ENCODE measurements around the gene BACH2. TPM values are rescaled to one million over a fixed set of nuclear protein-coding genes. Genes with fewer than 3 reads are reported as not detected.

The BACH2 gene
- total and polyA plus RNA-seq, 10 of the 15 experiments (the other 5 are each of a cell fraction or from before 2014, with no cell fraction given): 0.03 to 0.28 (median 0.04) TPM; not detected in 3

- H3K4me1 ChIP-seq (ENCODE audit: control insufficient read depth, insufficient read depth, low read length): no peaks in the 10 kb centered on the region
- ChIA-PET CTCF (no interaction called here), SMC1A (ENCODE audit: uncharacterized antibody, unreplicated experiment) (no interaction called here), POLR2A (no interaction called here), RAD21 (ENCODE audit: unreplicated experiment) (no interaction called here)
- FAIRE-seq: no peak
- no peak overlapping the region for H3K27ac ChIP-seq (ENCODE audit: control insufficient read depth, insufficient read depth)
- H4K20me1 ChIP-seq (ENCODE audit: control insufficient read depth, insufficient read depth): no peaks in the 10 kb centered on the region
- no peak overlapping the region for H3K4me3 ChIP-seq
- H3K36me3 ChIP-seq (ENCODE audit: control insufficient read depth in 2 of 2, insufficient read depth in 2 of 2, low read length in 1 of 2): no peaks in the 10 kb centered on the region
- no peaks in the 10 kb centered on the region for H3K9me3 ChIP-seq (replicated peaks; ENCODE audit: control insufficient read depth, insufficient read depth, low read length)
- TF ChIP-seq ZNF384 (IDR thresholded peaks at IDR 0.05; ENCODE audit: borderline replicate concordance, low read depth, low read length) (no peak), MEF2A (IDR thresholded peaks at IDR 0.05; ENCODE audit: insufficient read depth, low read depth, low read length) (no peak), EGR1 (IDR thresholded peaks at IDR 0.05; ENCODE audit: borderline replicate concordance in 1 of 2, low read depth in 2 of 2, low read length in 2 of 2) (no peak), FOXM1 (IDR thresholded peaks at IDR 0.05; ENCODE audit: low read depth, low read length) (no peak), ETV6 (conservative IDR thresholded peaks at IDR 0.05 in 1 of 2, IDR thresholded peaks at IDR 0.05 in 1 of 2; ENCODE audit: borderline replicate concordance in 1 of 2, low read depth in 1 of 2) (no peak), ATF2 (IDR thresholded peaks at IDR 0.05; ENCODE audit: low read length) (no peak), NR2C2 (IDR thresholded peaks at IDR 0.05; ENCODE audit: borderline replicate concordance, control insufficient read depth, insufficient read length, low read depth) (no peak), NFXL1 (IDR thresholded peaks at IDR 0.05; ENCODE audit: borderline replicate concordance) (no peak), MTA2 (IDR thresholded peaks at IDR 0.05; ENCODE audit: low read depth) (no peak), MLLT1 (IDR thresholded peaks at IDR 0.05) (no peak), ZNF207 (IDR thresholded peaks at IDR 0.05; ENCODE audit: borderline replicate concordance) (no peak), SMAD5 (IDR thresholded peaks at IDR 0.05; ENCODE audit: low read depth) (no peak), BMI1 (IDR thresholded peaks at IDR 0.05; ENCODE audit: borderline replicate concordance) (no peak), SRF (IDR thresholded peaks at IDR 0.05; ENCODE audit: low read depth in 2 of 2, low read length in 2 of 2) (no peak), SKIL (IDR thresholded peaks at IDR 0.05; ENCODE audit: low read depth, poor library complexity, severe bottlenecking) (no peak), ZNF24 (IDR thresholded peaks at IDR 0.05) (no peak)
- no peak for ATAC-seq
- in situ Hi-C loops (cut with MboI): no loop called here
- H3K27me3 ChIP-seq (replicated peaks in 1 of 2; ENCODE audit: control insufficient read depth in 2 of 2, insufficient read depth in 2 of 2, low read length in 1 of 2): peaks cover 0 to 4% of the 10 kb centered on the region in 2 experiments; a peak in 3 of 4 replicates
- no TSS peak for BruUV-seq (replicated peaks)
- DNase-seq (ENCODE audit: low read depth, low spot score): no peak
- no peak overlapping the region for H3K9ac ChIP-seq (ENCODE audit: control insufficient read depth, insufficient read depth, low read length)
- H2AFZ ChIP-seq (ENCODE audit: control insufficient read depth, low read depth, low read length): no peak overlapping the region
- intact Hi-C loops (cut with micrococcal nuclease; ENCODE audit: unreplicated experiment): no loop called here
- no peak overlapping the region for H3K4me2 ChIP-seq (ENCODE audit: control insufficient read depth, insufficient read depth)
- 73% methylated on average over 7 of the region's 7 CpGs for WGBS (ENCODE audit: insufficient coverage, insufficient replicate concordance, low lambda C conversion rate, missing lambda C conversion rate)
- H3K79me2 ChIP-seq (ENCODE audit: control insufficient read depth, insufficient read depth, low read length): no peaks in the 10 kb centered on the region
Observed at GRCh38 chr6:90127595-90127994, 169.0 kb downstream of the BACH2 start.
